Dendritic cell treated with granulocyte-macrophage colony-stimulating factor and Interleukin-4, amounts not matched to agents 40 ng/mL and 50 ng/mL, for 4 days (primary cell): ENCODE data around the gene DLGAP4.
A peak's percentile ranks its signal among the peaks of the same experiment; 100 is the strongest.
"Not testable (repeated sequence)": the region's sequence is repeated elsewhere in the genome, so short reads cannot be mapped to it uniquely, and the experiment has no call there.

Experiments
- H3K27ac Mint-ChIP-seq: one replicate; pipeline ENCODE4 v1.8.0; 2022; ENCODE audit warnings: mild to moderate bottlenecking, mixed read lengths
- H3K27me3 Mint-ChIP-seq: one replicate; pipeline ENCODE4 v1.8.0; 2022; ENCODE audit warnings: mild to moderate bottlenecking, mixed read lengths
- H3K36me3 Mint-ChIP-seq: one replicate; pipeline ENCODE4 v1.8.0; 2022; ENCODE audit warnings: low read depth, mixed read lengths
- H3K4me1 Mint-ChIP-seq: one replicate; pipeline ENCODE4 v1.8.0; 2022; ENCODE audit warnings: low read depth, mixed read lengths
- H3K4me3 Mint-ChIP-seq: one replicate; pipeline ENCODE4 v1.8.0; 2022; ENCODE audit warnings: mild to moderate bottlenecking, moderate library complexity, mixed read lengths
- H3K9me3 Mint-ChIP-seq: one replicate; pipeline ENCODE4 v1.8.0; 2022; ENCODE audit warnings: mixed read lengths
- intact Hi-C: fragments of 100-400 bp; cut with micrococcal nuclease; formaldehyde crosslinking; loops from one replicate; pipeline ENCODE4 v1.15.0; 2022

Gene DLGAP4

GRCh38 chr20:36465109-36466080 is 159.3 kb downstream of the DLGAP4 start:
- Mint-ChIP-seq H3K27me3 (no peaks in the 10 kb centered on the region), H3K36me3 (peaks cover 26% of the 10 kb centered on the region), H3K27ac (peak overlapping the region; percentile 5), H3K4me3 (no peak overlapping the region), H3K9me3 (no peaks in the 10 kb centered on the region), H3K4me1 (peaks cover 78% of the 10 kb centered on the region)
- intact Hi-C loops = no loop called here

- Mint-ChIP-seq H3K27ac (peak overlapping the region; percentile 5), H3K4me1 (peaks cover 78% of the 10 kb centered on the region), H3K9me3 (no peaks in the 10 kb centered on the region), H3K36me3 (peaks cover 26% of the 10 kb centered on the region), H3K4me3 (no peak overlapping the region), H3K27me3 (no peaks in the 10 kb centered on the region)
- intact Hi-C loops = no loop called here
Measured at GRCh38 chr20:36466089-36466488, 159.9 kb downstream of the DLGAP4 start.

GRCh38 chr20:36467076-36467999 is 161.2 kb downstream of the DLGAP4 start:
- no peaks in the 10 kb centered on the region for H3K9me3 Mint-ChIP-seq
- H3K4me3 Mint-ChIP-seq = no peak overlapping the region
- peaks cover 85% of the 10 kb centered on the region for H3K4me1 Mint-ChIP-seq
- H3K27me3 Mint-ChIP-seq = no peaks in the 10 kb centered on the region
- peak overlapping the region; percentile 3 for H3K27ac Mint-ChIP-seq
- peaks cover 16% of the 10 kb centered on the region for H3K36me3 Mint-ChIP-seq
- intact Hi-C loops = no loop called here

GRCh38 chr20:36468149-36469000 is 162.2 kb downstream of the DLGAP4 start:
- H3K27me3 Mint-ChIP-seq = no peaks in the 10 kb centered on the region
- peaks cover 82% of the 10 kb centered on the region for H3K4me1 Mint-ChIP-seq
- intact Hi-C loops = no loop called here
- peaks cover 12% of the 10 kb centered on the region for H3K36me3 Mint-ChIP-seq
- H3K27ac Mint-ChIP-seq = no peak overlapping the region
- H3K4me3 Mint-ChIP-seq = no peak overlapping the region
- H3K9me3 Mint-ChIP-seq = no peaks in the 10 kb centered on the region

GRCh38 chr20:36469973-36470372 is 163.8 kb downstream of the DLGAP4 start:
- intact Hi-C loops = no loop called here
- Mint-ChIP-seq H3K36me3 (peaks cover 12% of the 10 kb centered on the region), H3K9me3 (no peaks in the 10 kb centered on the region), H3K27ac (no peak overlapping the region), H3K4me1 (peaks cover 81% of the 10 kb centered on the region), H3K27me3 (no peaks in the 10 kb centered on the region), H3K4me3 (no peak overlapping the region)

GRCh38 chr20:36471885-36472636 is 165.9 kb downstream of the DLGAP4 start:
- H3K9me3 Mint-ChIP-seq = no peaks in the 10 kb centered on the region
- peak overlapping the region; percentile 58 for H3K4me3 Mint-ChIP-seq
- H3K27me3 Mint-ChIP-seq = no peaks in the 10 kb centered on the region
- peak overlapping the region; percentile 78 for H3K27ac Mint-ChIP-seq
- H3K36me3 Mint-ChIP-seq = peaks cover 21% of the 10 kb centered on the region
- peaks cover 63% of the 10 kb centered on the region for H3K4me1 Mint-ChIP-seq
- intact Hi-C loops = no loop called here

- H3K27ac Mint-ChIP-seq = peak overlapping the region; percentile 78
- H3K9me3 Mint-ChIP-seq = no peaks in the 10 kb centered on the region
- H3K36me3 Mint-ChIP-seq = peaks cover 21% of the 10 kb centered on the region
- peak overlapping the region; percentile 58 for H3K4me3 Mint-ChIP-seq
- peaks cover 57% of the 10 kb centered on the region for H3K4me1 Mint-ChIP-seq
- intact Hi-C loops = no loop called here
- H3K27me3 Mint-ChIP-seq = no peaks in the 10 kb centered on the region
Measured at GRCh38 chr20:36472637-36473090, 166.5 kb downstream of the DLGAP4 start.

GRCh38 chr20:36473164-36473563 is 167.0 kb downstream of the DLGAP4 start:
- Mint-ChIP-seq H3K27ac (peak overlapping the region; percentile 78), H3K36me3 (peaks cover 23% of the 10 kb centered on the region), H3K9me3 (no peaks in the 10 kb centered on the region), H3K27me3 (no peaks in the 10 kb centered on the region), H3K4me1 (peaks cover 52% of the 10 kb centered on the region), H3K4me3 (no peak overlapping the region)
- intact Hi-C loops = no loop called here

GRCh38 chr20:36474563-36474962 is 168.4 kb downstream of the DLGAP4 start:
- H3K27ac Mint-ChIP-seq = no peak overlapping the region
- no peak overlapping the region for H3K4me3 Mint-ChIP-seq
- H3K9me3 Mint-ChIP-seq = no peaks in the 10 kb centered on the region
- H3K27me3 Mint-ChIP-seq = no peaks in the 10 kb centered on the region
- H3K4me1 Mint-ChIP-seq = peaks cover 50% of the 10 kb centered on the region
- H3K36me3 Mint-ChIP-seq = peaks cover 20% of the 10 kb centered on the region
- intact Hi-C loops = no loop called here

GRCh38 chr20:36475054-36475453 is 168.9 kb downstream of the DLGAP4 start:
- H3K4me3 Mint-ChIP-seq, H3K9me3 Mint-ChIP-seq, H3K27ac Mint-ChIP-seq, H3K27me3 Mint-ChIP-seq, intact Hi-C loops: not testable (repeated sequence)
- peaks cover 46% of the 10 kb centered on the region for H3K4me1 Mint-ChIP-seq
- peaks cover 20% of the 10 kb centered on the region for H3K36me3 Mint-ChIP-seq

GRCh38 chr20:36477475-36477874 is 171.3 kb downstream of the DLGAP4 start:
- intact Hi-C loops = no loop called here
- H3K27ac Mint-ChIP-seq = no peak overlapping the region
- H3K36me3 Mint-ChIP-seq = peaks cover 33% of the 10 kb centered on the region
- no peaks in the 10 kb centered on the region for H3K9me3 Mint-ChIP-seq
- H3K4me3 Mint-ChIP-seq = no peak overlapping the region
- peaks cover 39% of the 10 kb centered on the region for H3K4me1 Mint-ChIP-seq
- H3K27me3 Mint-ChIP-seq = no peaks in the 10 kb centered on the region

- H3K4me3 Mint-ChIP-seq = no peak overlapping the region
- no peaks in the 10 kb centered on the region for H3K9me3 Mint-ChIP-seq
- H3K27ac Mint-ChIP-seq = no peak overlapping the region
- intact Hi-C loops = no loop called here
- H3K4me1 Mint-ChIP-seq = peaks cover 40% of the 10 kb centered on the region
- peaks cover 33% of the 10 kb centered on the region for H3K36me3 Mint-ChIP-seq
- H3K27me3 Mint-ChIP-seq = no peaks in the 10 kb centered on the region
Measured at GRCh38 chr20:36478137-36478905, 172.2 kb downstream of the DLGAP4 start.
